DND-41 (cell line): ENCODE measurements around the gene UVRAG.

Experiments
- ATAC-seq: fragments of 200-7000 bp; cut with Tn5 transposase; 3 replicates; pipeline ENCODE4 v1.9.1; 2021; ENCODE audit warnings: low read depth; ENCODE audit not compliant: insufficient read depth
- DNase-seq: peaks from one replicate; pipeline ENCODE4 v3.0.0-alpha.2; 2020
- H2AFZ ChIP-seq: 2 replicates; pipeline ENCODE4 v1.6.0; 2012; ENCODE audit warnings: low read depth, low read length
- H3K27ac ChIP-seq: 2 replicates; pipeline ENCODE4 v1.5.1; 2012; ENCODE audit warnings: low read length, inconsistent platforms
- H3K27me3 ChIP-seq: fragments of 200-600 bp; sonication (generic); 2 replicates; pipeline ENCODE4 v1.6.0; 2012; ENCODE audit warnings: low read length, mild to moderate bottlenecking, inconsistent platforms; ENCODE audit not compliant: insufficient read depth, poor library complexity
- H3K36me3 ChIP-seq: 2 replicates; pipeline ENCODE4 v1.5.1; 2012; ENCODE audit warnings: low read length, inconsistent platforms; ENCODE audit not compliant: insufficient read depth
- H3K4me1 ChIP-seq: 2 replicates; pipeline ENCODE4 v1.5.1; 2012; ENCODE audit warnings: mild to moderate bottlenecking, low read length; ENCODE audit not compliant: insufficient read depth
- H3K4me2 ChIP-seq: 2 replicates; pipeline ENCODE4 v1.6.0; 2012; ENCODE audit warnings: mild to moderate bottlenecking, moderate library complexity, low read length, inconsistent platforms; ENCODE audit not compliant: insufficient read depth
- H3K4me3 ChIP-seq, 2 experiments: fragments of 200-600 bp in 1 of 2; shearing (Covaris generic) in 1 of 2; 2 replicates each; pipeline ENCODE4 v1.5.1; 2012 to 2016; ENCODE audit warnings: inconsistent platforms in 2 of 2, low read length in 2 of 2, mild to moderate bottlenecking in 2 of 2, low read depth in 1 of 2, moderate library complexity in 1 of 2
- H3K79me2 ChIP-seq: 2 replicates; pipeline ENCODE4 v1.6.0; 2012; ENCODE audit warnings: low read length, inconsistent platforms; ENCODE audit not compliant: insufficient read depth
- H3K9ac ChIP-seq: 2 replicates; pipeline ENCODE4 v1.6.0; 2012; ENCODE audit warnings: low read depth, mild to moderate bottlenecking, inconsistent platforms, low read length, moderate library complexity
- H3K9me3 ChIP-seq: 2 replicates; pipeline ENCODE4 v1.5.1; 2012; ENCODE audit warnings: low read length, moderate library complexity, mild to moderate bottlenecking, inconsistent platforms; ENCODE audit not compliant: insufficient read depth, severe bottlenecking
- H4K20me1 ChIP-seq: 2 replicates; pipeline ENCODE4 v1.6.0; 2012; ENCODE audit warnings: low read length; ENCODE audit not compliant: insufficient read depth
- EZH2 ChIP-seq: IDR thresholded peaks from 3 replicates; pipeline ENCODE4 v1.6.1; 2012; ENCODE audit warnings: borderline replicate concordance, low read depth, mild to moderate bottlenecking, moderate library complexity, low read length, inconsistent platforms; ENCODE audit not compliant: severe bottlenecking
- TF ChIP-seq, protein P1 (sequence below): IDR thresholded peaks from 2 replicates; pipeline ENCODE4 v1.5.1; 2012; ENCODE audit warnings: borderline replicate concordance, low read length, moderate library complexity, mild to moderate bottlenecking; ENCODE audit not compliant: poor library complexity, severe bottlenecking; ENCODE audit errors: extremely low read depth

Gene UVRAG

GRCh38 chr11:75767793-75768111 lies 47.3 kb upstream of the UVRAG start:
- H3K36me3 ChIP-seq: no peaks in the 10 kb centered on the region
- no peaks in the 10 kb centered on the region for H3K79me2 ChIP-seq
- no peaks in the 10 kb centered on the region for H4K20me1 ChIP-seq
- no peaks in the 10 kb centered on the region for H3K9me3 ChIP-seq
- no peak overlapping the region for H3K9ac ChIP-seq
- no peaks in the 10 kb centered on the region for H3K4me1 ChIP-seq
- H2AFZ ChIP-seq: no peak overlapping the region
- H3K4me3 ChIP-seq: no peak overlapping the region
- TF ChIP-seq, protein P1, sequence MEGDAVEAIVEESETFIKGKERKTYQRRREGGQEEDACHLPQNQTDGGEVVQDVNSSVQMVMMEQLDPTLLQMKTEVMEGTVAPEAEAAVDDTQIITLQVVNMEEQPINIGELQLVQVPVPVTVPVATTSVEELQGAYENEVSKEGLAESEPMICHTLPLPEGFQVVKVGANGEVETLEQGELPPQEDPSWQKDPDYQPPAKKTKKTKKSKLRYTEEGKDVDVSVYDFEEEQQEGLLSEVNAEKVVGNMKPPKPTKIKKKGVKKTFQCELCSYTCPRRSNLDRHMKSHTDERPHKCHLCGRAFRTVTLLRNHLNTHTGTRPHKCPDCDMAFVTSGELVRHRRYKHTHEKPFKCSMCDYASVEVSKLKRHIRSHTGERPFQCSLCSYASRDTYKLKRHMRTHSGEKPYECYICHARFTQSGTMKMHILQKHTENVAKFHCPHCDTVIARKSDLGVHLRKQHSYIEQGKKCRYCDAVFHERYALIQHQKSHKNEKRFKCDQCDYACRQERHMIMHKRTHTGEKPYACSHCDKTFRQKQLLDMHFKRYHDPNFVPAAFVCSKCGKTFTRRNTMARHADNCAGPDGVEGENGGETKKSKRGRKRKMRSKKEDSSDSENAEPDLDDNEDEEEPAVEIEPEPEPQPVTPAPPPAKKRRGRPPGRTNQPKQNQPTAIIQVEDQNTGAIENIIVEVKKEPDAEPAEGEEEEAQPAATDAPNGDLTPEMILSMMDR: no peak
- no peak for TF ChIP-seq EZH2
- peaks cover 12% of the 10 kb centered on the region for H3K27me3 ChIP-seq
- no peak overlapping the region for H3K27ac ChIP-seq
- H3K4me2 ChIP-seq: no peak overlapping the region
- no peak for ATAC-seq
- no peak for DNase-seq

DNA sequence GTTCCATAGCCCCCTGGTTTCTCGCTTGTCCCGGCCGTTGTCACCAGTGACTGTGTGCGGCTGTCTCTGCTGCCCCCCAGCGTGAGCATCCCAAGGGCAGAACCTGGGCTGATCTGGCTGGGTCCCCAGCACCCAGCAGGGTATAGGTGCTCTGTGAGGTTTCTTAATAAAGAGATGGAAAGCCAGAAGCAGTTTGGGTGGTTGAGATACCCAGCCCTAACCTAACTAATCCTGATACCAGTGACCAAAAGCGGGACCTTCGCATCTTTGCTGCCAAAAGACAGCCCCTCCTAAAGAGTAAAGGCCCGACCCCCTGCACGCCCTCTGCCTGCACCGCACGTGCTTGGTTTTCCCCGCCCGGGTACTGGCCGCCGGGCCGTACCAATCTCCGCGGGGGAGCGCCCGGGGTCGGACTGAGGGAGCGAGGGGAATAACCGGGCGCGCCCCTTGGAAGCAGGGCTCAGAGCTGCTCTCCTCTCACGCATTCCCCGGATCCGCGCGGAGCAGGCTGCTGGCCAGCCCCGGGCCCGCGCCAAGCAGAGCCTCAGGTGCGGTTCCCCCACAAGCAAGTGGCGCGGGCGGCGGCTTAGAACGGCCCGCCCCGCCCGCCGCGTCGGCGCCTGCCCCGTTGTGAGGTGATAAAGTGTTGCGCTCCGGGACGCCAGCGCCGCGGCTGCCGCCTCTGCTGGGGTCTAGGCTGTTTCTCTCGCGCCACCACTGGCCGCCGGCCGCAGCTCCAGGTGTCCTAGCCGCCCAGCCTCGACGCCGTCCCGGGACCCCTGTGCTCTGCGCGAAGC lies 46.7 kb upstream of the UVRAG start, which contains the start of gene DGAT2:
DGAT2 (plus strand) TSS at position 667 of the 797 bp plus-strand sequence. CDS start 214 bp downstream, outside the sequence.
- Histone ChIP-seq H2AFZ (no peak within 1 kb of the TSS), H3K27me3 (peaks cover 12% of the 10 kb centered on the region), H3K4me2 (no peak within 1 kb of the TSS), H3K27ac (no peak within 1 kb of the TSS), H3K9ac (no peak within 1 kb of the TSS), H3K36me3 (no peaks in the 10 kb centered on the region), H3K79me2 (no peaks in the 10 kb centered on the region), H3K4me1 (no peaks in the 10 kb centered on the region), H3K9me3 (no peaks in the 10 kb centered on the region), H4K20me1 (no peaks in the 10 kb centered on the region), H3K4me3 (no peak within 1 kb of the TSS)
- no peak for DNase-seq
- TF ChIP-seq, protein P1: no peak
- no peak for TF ChIP-seq EZH2
- no peak; the same call in 2 of the 3 replicates for ATAC-seq

DNA sequence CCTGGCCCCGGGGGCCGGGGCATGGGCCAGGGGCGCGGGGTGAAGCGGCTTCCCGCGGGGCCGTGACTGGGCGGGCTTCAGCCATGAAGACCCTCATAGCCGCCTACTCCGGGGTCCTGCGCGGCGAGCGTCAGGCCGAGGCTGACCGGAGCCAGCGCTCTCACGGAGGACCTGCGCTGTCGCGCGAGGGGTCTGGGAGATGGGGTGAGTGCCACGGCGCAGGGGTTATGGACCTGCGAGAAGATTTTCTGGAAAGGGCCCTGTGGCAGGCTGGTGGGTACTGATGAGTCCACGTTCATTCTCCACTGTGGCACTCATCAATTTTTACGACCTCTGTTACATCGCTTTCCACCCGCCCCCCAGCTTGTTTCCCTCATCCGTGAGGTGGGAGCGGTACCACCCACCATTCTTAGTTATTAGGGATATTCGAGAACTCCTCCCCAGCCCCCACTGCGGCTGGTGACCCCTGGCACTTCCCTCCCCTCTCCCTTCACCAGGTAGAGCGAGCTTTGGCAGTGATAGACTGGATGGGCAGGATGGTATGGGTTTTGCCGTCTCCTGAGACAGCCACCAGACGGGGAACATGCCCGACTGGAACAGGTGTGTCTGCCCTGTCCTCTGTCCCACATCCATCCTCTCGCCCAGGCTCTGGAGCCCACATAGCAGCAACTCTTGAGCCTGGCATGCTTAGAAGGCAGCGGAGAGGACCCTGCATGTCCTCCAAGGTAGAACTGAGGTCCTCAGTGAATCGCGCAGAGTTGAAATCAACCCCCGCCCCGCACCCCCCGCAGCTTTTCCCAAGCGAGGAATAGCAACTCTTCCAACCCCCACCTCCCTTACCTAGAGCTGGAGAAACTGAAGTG lies 45.9 kb upstream of the UVRAG start:
- ATAC-seq: no peak
- no peak overlapping the region for H2AFZ ChIP-seq
- no peak overlapping the region for H3K4me2 ChIP-seq
- no peak overlapping the region for H3K27ac ChIP-seq
- H4K20me1 ChIP-seq: no peaks in the 10 kb centered on the region
- H3K36me3 ChIP-seq: no peaks in the 10 kb centered on the region
- no peak for DNase-seq
- H3K4me1 ChIP-seq: no peaks in the 10 kb centered on the region
- H3K9ac ChIP-seq: no peak overlapping the region
- H3K79me2 ChIP-seq: no peaks in the 10 kb centered on the region
- H3K9me3 ChIP-seq: no peaks in the 10 kb centered on the region
- H3K27me3 ChIP-seq: peaks cover 12% of the 10 kb centered on the region
- TF ChIP-seq, protein P1: no peak
- TF ChIP-seq EZH2: no peak
- H3K4me3 ChIP-seq: no peak overlapping the region
